GM21423 (cell line): ENCODE data around the gene MYH15.
A peak's percentile ranks its signal among the peaks of the same experiment; 100 is the strongest.

Source experiments
- ATAC-seq: cut with Tn5 transposase; IDR thresholded peaks from one replicate; pipeline ENCODE4 v1.9.1; 2021; ENCODE audit warnings: mild to moderate bottlenecking, moderate library complexity; ENCODE audit not compliant: unreplicated experiment

The MYH15 gene

GRCh38 chr3:108420926-108421325 is 89.5 kb downstream of the MYH15 start:
- no peak for ATAC-seq

GRCh38 chr3:108416111-108416869 is 94.1 kb downstream of the MYH15 start:
- no peak for ATAC-seq

DNA sequence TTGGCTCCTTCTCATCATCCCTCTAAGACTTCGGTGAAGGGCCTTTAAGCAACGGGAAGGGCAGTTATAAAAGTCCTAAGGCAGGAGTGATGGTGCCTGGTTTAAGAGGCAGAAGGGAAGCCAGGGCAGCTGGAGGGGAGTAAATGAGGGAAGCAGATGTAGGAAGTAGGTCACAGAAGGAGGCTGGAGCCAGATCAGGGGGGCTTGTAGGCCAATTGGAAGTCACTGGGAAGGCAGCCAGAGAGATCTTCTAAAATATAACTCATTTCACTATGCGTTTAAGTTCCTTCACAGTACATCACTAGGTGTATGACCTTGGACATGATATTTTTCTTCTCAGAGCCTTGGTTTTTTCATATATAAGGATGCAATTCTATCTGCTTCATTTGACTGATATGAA is 94.7 kb downstream of the MYH15 start:
- ATAC-seq, result no peak

DNA sequence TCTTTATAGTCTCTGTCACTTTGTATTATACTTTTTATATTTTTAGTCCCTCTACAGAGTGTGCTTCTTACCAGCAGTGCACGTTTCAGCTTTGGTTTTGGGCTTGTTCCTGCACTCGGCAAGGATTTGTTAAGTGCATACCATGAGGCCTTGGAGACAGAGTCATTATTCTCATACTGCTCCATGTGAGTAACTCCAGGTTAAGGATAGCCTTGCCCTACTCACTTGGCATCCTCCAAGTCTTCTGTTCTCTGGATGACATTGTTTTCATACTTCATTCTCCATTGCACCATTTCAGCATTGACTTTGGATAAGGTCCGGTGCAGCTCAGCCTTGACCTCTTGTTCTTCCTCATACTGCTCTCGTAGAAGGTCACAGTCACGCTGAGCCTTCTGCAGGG is 96.4 kb downstream of the MYH15 start:
- ATAC-seq, result no peak

DNA sequence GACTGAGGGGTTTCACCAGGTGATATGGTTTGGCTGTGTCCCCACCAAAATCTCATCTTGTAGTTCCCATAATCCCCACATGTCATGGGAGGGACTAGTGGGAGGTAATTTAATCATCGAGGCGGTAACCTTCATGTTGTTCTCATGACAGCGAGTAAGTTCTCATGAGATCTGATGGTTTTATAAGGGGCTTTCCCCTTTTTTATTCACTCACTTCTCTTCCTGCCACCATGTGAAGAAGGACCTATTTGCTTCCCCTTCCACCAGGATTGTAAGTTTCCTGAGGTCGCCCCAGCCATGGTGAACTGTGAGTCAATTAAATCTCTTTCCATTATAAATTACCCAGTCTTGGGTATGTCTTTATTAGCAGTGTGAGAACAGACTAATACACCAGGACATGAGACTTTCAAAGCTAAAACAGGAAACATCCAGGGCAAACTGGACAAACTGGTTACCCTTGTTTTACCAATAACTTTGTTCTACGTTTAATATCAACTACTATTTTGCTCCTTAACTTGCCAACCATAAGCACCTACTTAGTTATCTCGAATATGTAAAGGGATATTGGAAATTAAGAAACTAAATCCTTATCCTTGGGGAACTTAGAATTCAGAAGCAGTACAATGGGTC is 98.2 kb downstream of the MYH15 start:
- ATAC-seq, result no peak

- ATAC-seq, result no peak
Measured at GRCh38 chr3:108410531-108410984, 99.8 kb downstream of the MYH15 start.

DNA sequence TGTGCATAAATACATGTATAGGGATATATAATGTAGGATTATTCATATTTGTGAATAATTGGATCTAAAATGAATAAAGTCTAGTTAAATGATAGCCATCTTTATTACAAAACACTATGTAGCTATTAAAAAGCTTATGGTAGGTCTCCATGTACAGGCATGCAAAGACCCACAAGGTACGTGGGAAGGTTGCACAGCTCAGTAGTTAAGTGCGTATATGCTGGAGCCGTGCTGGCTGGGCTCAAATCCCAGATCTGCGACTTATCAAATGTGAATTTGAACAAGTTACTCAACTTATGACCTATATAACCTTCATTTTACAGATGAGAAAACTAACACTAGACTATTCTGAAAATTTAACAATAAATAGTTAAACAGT is 100.6 kb downstream of the MYH15 start:
- ATAC-seq, result no peak

DNA sequence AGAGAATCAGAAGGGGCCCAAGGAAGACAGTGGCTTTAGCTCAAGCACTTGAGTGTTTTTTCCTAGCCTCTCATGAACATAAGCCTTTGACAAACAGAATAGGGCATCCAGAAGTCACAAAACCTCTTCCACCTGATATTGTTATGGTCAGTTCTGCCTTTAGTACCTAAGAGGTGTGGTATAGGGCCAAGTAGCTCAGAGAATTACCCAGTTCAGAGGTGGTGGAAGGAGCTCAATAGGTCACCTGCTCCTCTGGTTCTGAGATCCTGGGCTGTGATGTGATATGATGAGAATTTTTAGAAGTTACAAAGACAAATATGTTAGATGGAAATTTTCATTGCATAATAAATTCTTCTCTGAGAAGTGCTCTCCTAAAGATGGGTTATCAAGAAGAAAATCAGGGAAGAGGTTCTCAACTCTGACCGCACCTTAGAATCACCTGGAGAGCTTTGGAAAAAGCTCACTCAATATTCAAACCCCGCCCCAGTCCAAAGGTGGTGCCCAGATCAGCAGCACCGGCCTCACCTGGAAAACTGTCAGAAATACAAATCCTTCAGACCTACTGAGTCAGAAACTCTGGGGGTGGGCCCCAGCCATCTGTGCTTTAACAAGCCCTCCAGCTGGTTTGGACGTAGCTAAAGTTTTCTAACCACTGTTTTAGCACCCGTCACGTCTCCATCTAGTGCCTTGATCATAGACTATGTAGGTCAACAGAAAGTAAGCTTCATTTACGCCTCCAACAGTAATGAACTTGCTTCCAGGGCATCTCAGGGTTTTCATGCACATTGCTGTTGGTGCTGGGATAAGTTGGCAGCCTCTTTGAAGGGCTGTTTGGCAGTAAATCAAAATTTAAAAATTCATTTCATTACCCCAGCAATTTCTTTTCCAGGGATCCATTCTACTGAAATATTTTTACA is 101.3 kb downstream of the MYH15 start:
- no peak for ATAC-seq

DNA sequence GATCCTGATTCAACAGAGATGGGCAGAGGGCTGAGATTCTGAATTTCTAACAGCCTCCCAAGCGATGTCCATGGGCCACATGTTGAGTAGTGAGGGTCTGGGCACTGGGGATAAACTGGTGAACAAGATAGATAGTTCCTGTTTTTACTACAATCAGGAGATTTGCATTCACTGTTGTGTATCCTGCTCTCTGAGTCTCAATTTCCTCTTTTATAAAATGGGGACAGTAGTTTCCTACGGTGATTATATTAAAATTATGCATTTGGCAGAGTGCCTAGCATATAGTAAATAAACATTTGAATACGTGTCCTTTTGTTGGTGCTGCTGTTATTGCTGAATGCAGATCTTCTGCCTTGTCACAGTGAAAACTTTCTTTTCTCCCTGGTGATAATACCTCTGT is 102.5 kb downstream of the MYH15 start:
- no peak for ATAC-seq

DNA sequence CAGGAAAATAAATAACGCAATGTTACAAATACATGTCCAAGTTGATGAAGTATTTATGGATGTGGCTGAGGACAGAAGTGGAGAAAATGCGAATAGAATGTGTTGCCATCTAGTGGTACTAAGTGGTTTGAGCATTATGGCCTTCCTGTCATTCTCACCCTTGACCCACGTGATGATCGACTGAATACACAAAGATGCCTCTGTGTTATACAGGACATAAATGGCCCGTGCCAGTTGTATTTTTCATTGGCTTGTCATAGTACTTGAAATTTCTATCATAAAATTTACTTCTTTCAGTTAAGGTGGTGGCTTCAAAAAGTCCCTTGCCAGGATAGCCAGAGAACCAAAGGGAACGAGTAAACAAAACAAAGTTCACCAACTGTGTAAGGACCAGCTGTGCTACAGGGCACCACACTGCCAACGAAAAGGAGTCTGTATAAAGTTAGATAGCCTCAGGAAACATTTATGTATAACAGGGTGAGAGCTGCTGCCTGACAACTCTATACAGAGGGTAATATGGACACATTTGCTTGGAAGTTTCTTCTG is 103.7 kb downstream of the MYH15 start:
- ATAC-seq, result peak; percentile 89

DNA sequence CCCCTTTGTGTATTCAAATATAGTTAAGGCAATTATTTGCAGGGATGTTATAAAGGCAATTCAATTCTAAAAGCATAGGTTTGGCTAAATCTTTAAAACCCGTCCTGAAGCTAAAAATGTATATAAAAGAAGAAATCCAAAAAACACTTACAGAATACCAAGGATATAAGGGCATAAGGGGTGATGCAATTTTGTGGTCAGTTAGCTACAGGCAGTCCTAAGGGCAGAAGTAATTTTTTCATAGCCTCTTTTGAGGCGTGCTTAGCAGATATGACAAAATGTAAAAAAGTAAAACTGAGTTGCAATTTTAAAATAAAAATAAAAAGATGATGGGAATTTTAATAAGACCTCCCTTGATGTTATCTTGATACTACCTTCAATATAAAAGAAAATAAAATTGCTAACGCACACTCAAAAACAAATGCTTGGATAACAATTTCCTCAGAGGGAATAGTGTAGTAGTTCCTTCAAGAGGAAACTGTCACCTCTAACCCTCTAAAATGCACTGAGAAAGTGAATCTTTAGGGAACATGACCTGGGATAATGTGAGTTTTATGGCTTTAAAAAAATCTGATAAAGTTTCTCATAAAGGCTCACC is 104.2 kb downstream of the MYH15 start:
- ATAC-seq, result no peak

DNA sequence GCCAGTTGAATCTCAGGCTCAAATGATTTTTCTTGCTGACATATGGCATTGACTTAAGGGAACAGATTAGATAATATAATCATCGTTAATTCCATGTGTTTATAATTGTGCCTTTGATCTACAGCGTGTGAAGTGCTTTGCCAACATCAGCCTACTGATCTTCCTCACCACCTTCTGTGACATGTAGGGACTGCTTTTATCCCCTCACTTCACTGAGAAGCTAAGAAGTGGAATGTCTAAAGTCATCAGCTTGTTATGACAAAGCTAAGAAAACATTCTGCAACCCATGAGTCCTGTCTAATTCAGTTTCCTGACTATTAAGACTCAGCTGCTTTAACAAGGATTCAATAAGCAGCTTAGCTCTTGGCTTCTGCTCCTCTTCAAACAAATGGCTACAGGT is 106.0 kb downstream of the MYH15 start:
- ATAC-seq, result no peak

GRCh38 chr3:108403686-108404345 is 106.6 kb downstream of the MYH15 start:
- no peak for ATAC-seq

DNA sequence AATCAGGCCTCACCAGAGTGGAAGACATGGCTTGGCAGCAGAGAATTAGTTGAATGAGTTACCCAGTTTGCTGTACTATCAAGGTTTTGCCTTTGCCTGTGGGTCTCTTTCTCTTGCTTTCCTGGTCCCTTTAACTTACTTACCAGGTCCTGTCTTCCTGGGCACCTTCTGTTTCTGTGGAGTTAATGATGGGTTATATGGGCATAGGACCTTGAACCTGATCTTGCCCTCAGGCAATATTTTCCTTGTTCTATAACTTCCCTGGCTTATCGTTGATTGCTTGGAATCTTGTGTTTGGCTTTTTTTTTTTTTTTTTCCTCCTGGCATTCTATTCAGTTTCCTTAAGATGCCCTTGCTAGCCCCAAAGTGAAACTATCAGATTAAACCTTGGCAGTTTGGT is 107.2 kb downstream of the MYH15 start:
- ATAC-seq, result no peak

- no peak for ATAC-seq
Measured at GRCh38 chr3:108401836-108402235, 108.6 kb downstream of the MYH15 start.

- ATAC-seq, result no peak
Measured at GRCh38 chr3:108398510-108398909, 111.9 kb downstream of the MYH15 start.

DNA sequence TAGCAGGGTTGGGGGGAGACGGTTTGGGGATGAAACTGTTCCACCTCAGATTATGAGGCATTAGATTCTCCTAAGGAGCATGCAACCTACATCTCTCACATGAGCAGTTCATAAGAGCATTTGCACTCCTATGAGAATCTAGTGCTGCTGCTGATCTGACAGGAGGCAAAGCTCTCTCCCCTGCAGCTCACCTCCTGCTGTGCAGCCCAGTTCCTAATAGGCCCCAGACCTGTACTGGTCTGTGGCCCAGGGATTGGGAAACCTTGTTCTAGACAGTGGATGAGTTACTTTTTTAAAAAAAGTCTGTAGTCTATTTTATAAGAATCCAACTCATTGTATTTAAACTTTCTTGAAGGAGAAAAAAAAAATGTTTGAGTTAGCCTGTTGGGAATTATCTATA is 114.1 kb downstream of the MYH15 start:
- no peak for ATAC-seq

DNA sequence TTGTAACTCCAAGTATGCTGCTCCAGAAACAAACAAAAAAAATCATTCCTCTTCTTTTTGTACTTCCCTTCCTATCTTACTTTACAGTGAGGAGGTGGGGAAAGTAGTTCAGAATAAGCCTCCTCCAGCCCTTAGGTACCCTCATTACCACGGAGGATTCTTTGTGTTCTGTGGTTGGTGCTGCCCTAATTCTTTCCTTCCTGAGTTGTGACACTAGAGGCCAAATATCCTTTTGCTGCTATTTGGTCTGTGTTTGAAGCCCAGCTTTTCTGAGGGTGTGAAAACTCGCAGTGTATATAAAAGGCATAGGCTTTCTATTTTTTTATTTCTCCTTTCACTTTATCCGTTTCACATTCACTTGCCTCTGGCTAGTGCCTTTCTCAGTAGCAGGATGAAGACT is 115.8 kb downstream of the MYH15 start:
- no peak for ATAC-seq

- no peak for ATAC-seq
Measured at GRCh38 chr3:108394016-108394415, 116.4 kb downstream of the MYH15 start.

GRCh38 chr3:108393128-108393900 is 117.1 kb downstream of the MYH15 start:
- no peak for ATAC-seq
